ENCODE results near the gene SPEM3.

GRCh38 chr17:7432296-7432695 is 3.6 kb downstream of the SPEM3 start:
- TF ChIP-seq CTCF (IDR thresholded peaks at IDR 0.05) (no peak), POLR2A (IDR thresholded peaks at IDR 0.05) (no peak)
